GM19463 (cell line): Measurements from ENCODE around the gene EPOP.
A peak's percentile ranks its signal among the peaks of the same experiment; 100 is the strongest.

Source experiments
- ATAC-seq: cut with Tn5 transposase; IDR thresholded peaks from one replicate; pipeline ENCODE4 v1.9.1; 2021; ENCODE audit warnings: mild to moderate bottlenecking, moderate library complexity; ENCODE audit not compliant: unreplicated experiment

The EPOP gene

GRCh38 chr17:38674749-38675615 is at the start of gene EPOP:
TSS of gene EPOP (minus strand) at chr17:38674957. CDS start at chr17:38674495, 462 bp downstream.
- ATAC-seq: peak; percentile 83

GRCh38 chr17:38721802-38722201 is 47.0 kb upstream of the EPOP start:
- ATAC-seq: no peak

- no peak for ATAC-seq
These were observed 46.2 kb upstream of the EPOP start for GRCh38 chr17:38720941-38721340.

- no peak for ATAC-seq
These were observed 45.3 kb upstream of the EPOP start for GRCh38 chr17:38719943-38720641.

- ATAC-seq: no peak
These were observed 44.7 kb upstream of the EPOP start for GRCh38 chr17:38719289-38719942.

GRCh38 chr17:38717139-38717745 is 42.5 kb upstream of the EPOP start:
- ATAC-seq: no peak

GRCh38 chr17:38716368-38717005 is 41.7 kb upstream of the EPOP start:
- ATAC-seq: no peak

GRCh38 chr17:38715216-38715943 is 40.6 kb upstream of the EPOP start:
- ATAC-seq: no peak

GRCh38 chr17:38713456-38714075 is 38.8 kb upstream of the EPOP start:
- ATAC-seq: no peak

- no peak for ATAC-seq
These were observed 37.8 kb upstream of the EPOP start for GRCh38 chr17:38712593-38712992.

GRCh38 chr17:38711792-38712571 is 37.2 kb upstream of the EPOP start:
- no peak for ATAC-seq

GRCh38 chr17:38710985-38711384 is 36.2 kb upstream of the EPOP start:
- ATAC-seq: no peak

- ATAC-seq: no peak
These were observed 35.8 kb upstream of the EPOP start for GRCh38 chr17:38710604-38710962.

GRCh38 chr17:38709864-38710603 is 35.3 kb upstream of the EPOP start:
- no peak for ATAC-seq

- no peak for ATAC-seq
These were observed 34.5 kb upstream of the EPOP start for GRCh38 chr17:38709104-38709820.

- ATAC-seq: no peak
These were observed 33.1 kb upstream of the EPOP start for GRCh38 chr17:38707678-38708351.
